Effector CD8-positive, alpha-beta T cell (primary cell): ENCODE measurements around the gene WNT6.
"Not testable (repeated sequence)": the region's sequence is repeated elsewhere in the genome, so short reads cannot be mapped to it uniquely, and the experiment has no call there.

ENCODE experiments used
- DNase-seq: peaks from one replicate; lab custom pipeline; 2025; lab: John Stamatoyannopoulos, UW

Gene WNT6

GRCh38 chr2:218830526-218831306, 28.9 kb upstream of the WNT6 start:
- no peak for DNase-seq

- DNase-seq, result no peak
These were observed 28.1 kb upstream of the WNT6 start, which contains the start of gene PRKAG3 for GRCh38 chr2:218831378-218831990. TSS of gene PRKAG3 (minus strand) at chr2:218831803.

- no peak for DNase-seq
These were observed 27.5 kb upstream of the WNT6 start for GRCh38 chr2:218832081-218832480.

GRCh38 chr2:218832520-218832919, 27.1 kb upstream of the WNT6 start:
- no peak for DNase-seq

- DNase-seq, result no peak
These were observed 26.5 kb upstream of the WNT6 start for GRCh38 chr2:218833023-218833609.

- no peak for DNase-seq
These were observed 24.9 kb upstream of the WNT6 start for GRCh38 chr2:218834685-218835084.

- DNase-seq, result no peak
These were observed 22.1 kb upstream of the WNT6 start for GRCh38 chr2:218837495-218837894.

- DNase-seq, result no peak
These were observed 20.2 kb upstream of the WNT6 start for GRCh38 chr2:218839430-218839829.

- no peak for DNase-seq
These were observed 19.7 kb upstream of the WNT6 start for GRCh38 chr2:218839888-218840287.

- DNase-seq, result not testable (repeated sequence)
These were observed 15.3 kb upstream of the WNT6 start for GRCh38 chr2:218844334-218844733.

- not testable (repeated sequence) for DNase-seq
These were observed 12.6 kb upstream of the WNT6 start for GRCh38 chr2:218846963-218847362.

GRCh38 chr2:218849721-218850120, 9.9 kb upstream of the WNT6 start:
- no peak for DNase-seq

- DNase-seq, result no peak
These were observed 8.8 kb upstream of the WNT6 start for GRCh38 chr2:218850796-218851195.

- no peak for DNase-seq
These were observed 8.3 kb upstream of the WNT6 start for GRCh38 chr2:218851286-218851685.

- peak; percentile 46 for DNase-seq
These were observed 6.5 kb upstream of the WNT6 start for GRCh38 chr2:218852911-218853667.

- DNase-seq, result no peak
These were observed 5.8 kb upstream of the WNT6 start for GRCh38 chr2:218853766-218854165.

GRCh38 chr2:218854860-218855259, 4.7 kb upstream of the WNT6 start:
- DNase-seq, result no peak

- no peak for DNase-seq
These were observed 4.1 kb upstream of the WNT6 start for GRCh38 chr2:218855305-218856166.

GRCh38 chr2:218856167-218856895, 3.3 kb upstream of the WNT6 start:
- DNase-seq, result no peak

- DNase-seq, result no peak
These were observed 2.7 kb upstream of the WNT6 start for GRCh38 chr2:218856896-218857243.
